GM19099 (cell line): ENCODE measurements around the gene TRPM2.

Experiments used
- POLR2A ChIP-seq: IDR thresholded peaks from 3 replicates; pipeline ENCODE4 v1.6.1; 2011; ENCODE audit warnings: low read depth; ENCODE audit not compliant: insufficient read length; ENCODE audit errors: extremely low read depth

TRPM2 gene

DNA sequence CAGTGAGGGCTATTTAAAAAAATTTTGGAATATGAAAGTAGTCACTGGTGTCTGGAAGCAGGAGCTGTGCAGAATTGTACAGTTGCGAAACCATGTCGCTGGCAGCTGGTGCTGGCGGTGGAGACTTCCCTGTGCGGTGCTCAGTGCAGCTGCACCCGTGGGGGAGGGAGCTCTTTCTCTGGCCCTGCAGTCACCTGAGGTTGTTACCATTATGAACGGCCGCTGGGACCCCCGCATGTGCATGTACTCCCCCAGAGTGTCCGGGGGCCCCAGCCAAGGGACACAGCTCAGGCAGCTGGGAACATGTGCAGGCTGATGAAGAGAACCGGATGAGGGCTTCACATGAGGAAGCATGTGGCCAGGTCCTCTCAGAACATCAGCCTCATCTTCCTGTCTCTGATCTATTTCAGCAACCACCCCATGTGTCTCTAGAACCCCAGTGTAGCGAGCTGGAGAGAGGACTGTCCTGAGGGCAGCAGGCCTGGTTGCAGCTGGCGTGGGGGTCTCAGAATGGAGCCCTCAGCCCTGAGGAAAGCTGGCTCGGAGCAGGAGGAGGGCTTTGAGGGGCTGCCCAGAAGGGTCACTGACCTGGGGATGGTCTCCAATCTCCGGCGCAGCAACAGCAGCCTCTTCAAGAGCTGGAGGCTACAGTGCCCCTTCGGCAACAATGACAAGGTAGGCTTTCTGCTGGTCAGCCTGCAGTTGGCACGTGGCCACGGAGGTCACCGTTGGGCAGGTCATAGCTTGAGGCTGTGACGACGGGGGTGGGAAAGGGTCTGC lies at the start of gene TRPM2:
TRPM2 (plus strand) TSS at position 431 of the 780 bp plus-strand sequence; CDS start at position 511, 80 bp downstream.
- TF ChIP-seq POLR2A: peak; percentile 68

DNA sequence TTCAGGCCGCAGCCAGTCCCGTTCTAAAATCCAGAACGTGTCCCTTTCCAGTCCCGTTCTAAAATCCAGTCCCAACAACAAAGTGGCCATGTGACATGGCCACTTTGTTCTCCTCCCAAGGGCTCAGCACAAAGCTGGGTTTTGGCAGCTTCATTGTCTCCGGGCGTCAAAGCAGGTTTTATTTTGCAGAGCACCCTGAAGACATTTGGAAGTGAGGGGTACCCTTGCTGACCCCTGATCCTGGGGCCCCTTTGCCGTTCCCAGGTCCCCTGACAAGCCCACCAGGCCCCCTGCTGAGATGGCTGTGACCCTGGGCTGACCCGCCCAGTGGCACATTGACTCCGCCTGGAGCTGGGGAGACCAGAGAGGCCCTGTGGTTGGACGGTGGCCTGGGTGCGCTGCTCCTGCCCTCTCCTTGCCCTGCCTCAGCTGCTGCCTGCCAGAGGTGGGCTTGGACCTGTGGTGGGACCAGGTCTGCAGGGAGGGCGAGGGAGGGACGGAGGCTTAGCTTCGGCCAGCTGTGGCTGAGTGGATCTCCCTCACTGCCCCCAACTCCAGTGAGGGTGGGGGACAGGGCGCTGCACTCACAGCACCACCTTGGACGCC lies 49.3 kb upstream of the TRPM2 start:
- no peak for TF ChIP-seq POLR2A

DNA sequence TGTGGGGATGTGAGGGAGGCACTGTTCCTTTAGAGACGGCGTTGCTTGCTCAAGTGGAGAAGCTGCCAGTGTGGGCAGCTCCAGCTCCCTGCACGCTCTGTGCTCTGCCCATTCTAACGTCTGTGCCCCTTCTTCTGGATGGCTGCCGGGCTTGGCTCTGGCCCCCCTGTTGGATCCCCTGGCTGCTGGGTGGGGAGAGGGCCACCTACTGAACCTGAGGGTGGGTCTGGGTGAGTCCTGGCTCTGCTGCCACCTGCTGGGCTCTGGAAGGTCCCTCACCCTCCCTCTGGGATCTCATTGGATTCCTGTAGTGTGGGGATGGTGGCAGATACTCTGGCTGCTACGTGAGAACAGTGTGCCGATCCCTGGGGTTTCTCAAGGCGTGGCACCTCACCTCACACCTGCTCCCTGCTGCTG lies 48.5 kb upstream of the TRPM2 start:
- TF ChIP-seq POLR2A: no peak

DNA sequence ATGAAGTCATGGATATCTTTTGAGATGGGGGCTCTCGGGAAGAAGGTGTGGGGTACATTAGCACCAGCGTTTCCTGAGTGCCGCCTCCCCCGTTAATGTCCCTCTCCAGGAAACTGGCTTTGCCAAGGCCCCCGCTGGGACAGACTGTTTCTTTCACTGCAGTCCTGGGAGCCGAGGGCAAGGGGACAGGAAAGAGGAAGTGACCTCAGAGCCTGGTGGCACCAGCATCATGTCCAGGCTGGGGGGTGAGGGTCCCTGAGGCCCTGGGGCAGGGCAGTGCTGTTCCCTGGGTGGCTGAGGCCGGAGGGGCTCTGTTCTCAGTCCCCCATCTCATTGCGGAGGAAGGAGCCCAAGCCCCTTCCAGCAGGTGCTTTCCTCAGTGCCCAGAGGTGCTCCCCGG lies 47.7 kb upstream of the TRPM2 start:
- TF ChIP-seq POLR2A: no peak

DNA sequence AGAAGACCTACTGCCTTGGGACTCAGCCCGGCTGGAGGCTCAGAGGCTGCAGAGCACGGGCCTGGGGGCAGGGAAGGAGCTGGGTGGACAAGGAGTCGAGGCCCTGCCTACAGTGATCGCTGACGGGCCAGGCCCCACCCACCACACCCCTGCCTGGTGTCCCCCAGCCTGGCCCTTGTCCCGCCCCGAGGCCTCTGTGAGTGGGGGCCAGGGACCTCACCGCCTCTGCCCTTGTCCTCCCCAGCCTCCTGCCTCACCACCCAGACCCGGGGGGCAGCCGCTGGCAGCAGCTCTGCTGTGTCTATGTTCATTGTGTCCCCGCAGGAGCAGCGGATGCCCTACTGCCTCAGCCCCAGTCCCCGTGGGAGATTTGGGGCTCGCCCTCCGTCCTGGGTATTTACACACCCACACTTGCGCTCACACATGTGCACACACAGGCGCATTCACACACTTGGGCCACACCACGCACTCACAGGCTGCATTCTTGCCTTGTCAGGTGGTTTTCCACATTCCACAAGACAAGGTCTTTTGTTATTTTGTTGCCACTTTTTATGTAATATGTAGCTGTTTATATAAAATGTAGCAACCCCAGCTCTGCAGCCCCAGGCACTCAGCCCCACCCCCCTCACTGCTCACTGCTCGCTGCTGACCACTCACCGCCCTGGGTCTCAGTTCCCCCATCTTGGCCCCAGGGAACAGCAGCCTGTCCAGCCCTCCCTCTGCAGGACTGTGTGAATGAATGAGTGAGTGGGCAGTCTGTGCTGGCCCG lies 46.3 kb upstream of the TRPM2 start:
- TF ChIP-seq POLR2A: no peak

DNA sequence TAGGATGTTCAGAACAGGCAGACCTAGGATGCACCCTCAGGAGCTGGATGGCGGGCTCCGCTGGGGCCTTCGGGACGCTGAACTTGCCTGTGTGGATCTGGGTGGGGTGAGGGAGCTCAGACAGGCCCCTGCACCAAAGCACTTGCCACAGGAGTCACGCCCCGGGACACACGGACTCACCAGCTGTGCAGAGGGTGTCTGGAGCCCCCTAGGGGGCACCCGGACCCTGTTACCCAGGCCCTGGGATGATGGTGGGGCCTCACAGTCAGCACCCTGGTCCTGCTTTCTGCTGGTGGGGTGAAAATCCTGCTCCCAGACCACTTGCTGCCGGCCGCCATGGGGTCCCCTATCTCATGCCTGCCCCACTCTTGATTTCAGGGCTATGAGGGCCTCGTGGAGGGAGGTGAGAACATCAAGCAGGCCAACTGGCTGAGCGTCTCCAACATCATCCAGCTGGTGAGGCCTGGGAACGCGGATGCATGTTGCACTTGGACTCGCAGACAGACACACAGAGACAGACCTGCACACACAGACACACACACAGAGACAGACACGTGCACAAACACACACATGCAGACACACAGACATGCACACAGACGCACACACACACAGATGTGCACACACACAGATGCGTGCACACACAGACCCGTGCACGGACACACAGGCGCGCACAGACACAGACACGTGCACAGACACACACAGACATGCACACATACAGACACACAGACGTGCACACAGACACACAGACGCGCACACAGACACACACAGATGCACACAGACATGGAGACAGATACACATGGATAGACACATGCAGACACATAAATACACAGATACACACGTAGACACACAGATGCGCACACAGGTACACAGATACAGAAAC lies 42.6 kb upstream of the TRPM2 start:
- TF ChIP-seq POLR2A: no peak

DNA sequence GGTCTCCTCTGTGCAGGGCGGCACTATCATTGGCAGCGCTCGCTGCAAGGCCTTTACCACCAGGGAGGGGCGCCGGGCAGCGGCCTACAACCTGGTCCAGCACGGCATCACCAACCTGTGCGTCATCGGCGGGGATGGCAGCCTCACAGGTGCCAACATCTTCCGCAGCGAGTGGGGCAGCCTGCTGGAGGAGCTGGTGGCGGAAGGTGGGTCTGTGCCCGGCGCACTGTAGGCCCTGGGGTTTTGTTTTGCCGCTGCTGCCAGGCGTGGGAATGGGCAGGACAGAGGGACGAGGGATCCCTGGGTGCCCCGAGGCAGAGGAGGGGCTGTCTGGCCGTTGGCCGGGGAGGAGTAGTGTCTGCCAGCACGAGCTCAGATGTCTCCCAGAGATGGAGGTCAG lies 41.3 kb upstream of the TRPM2 start:
- no peak for TF ChIP-seq POLR2A

DNA sequence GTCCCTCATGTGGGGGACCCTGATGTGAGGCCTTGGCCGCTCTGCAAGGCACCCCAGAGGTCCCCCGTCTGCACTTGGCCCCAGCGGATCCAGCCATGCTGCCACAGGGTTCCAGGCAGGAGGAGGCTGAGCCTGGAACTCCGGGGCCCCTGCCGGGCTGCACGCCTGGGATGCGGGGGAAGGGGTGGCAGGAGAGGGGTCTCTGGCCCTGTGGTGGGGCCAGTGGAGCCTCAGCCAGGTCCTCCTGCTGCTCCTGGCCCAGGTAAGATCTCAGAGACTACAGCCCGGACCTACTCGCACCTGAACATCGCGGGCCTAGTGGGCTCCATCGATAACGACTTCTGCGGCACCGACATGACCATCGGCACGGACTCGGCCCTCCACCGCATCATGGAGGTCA lies 40.7 kb upstream of the TRPM2 start:
- TF ChIP-seq POLR2A: no peak

DNA sequence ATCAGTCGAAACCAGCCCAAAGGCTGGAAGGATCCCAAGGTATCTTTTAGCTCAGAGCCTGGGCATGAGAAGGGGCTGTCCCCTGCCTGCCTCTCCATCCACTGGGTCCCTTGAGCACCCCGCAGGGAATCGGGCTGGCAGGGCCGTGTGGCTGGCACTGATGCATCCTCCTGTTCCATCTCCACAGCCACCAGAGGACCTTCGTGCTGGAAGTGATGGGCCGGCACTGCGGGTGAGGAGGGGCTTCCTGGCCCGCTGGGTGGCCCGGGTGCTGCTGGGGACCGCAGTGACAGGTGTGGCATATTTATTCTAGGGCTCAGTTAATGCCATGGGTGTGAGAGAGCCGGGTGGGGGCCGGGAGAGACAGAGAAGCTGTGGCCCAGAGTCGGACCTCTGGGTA lies 40.0 kb upstream of the TRPM2 start:
- no peak for TF ChIP-seq POLR2A

DNA sequence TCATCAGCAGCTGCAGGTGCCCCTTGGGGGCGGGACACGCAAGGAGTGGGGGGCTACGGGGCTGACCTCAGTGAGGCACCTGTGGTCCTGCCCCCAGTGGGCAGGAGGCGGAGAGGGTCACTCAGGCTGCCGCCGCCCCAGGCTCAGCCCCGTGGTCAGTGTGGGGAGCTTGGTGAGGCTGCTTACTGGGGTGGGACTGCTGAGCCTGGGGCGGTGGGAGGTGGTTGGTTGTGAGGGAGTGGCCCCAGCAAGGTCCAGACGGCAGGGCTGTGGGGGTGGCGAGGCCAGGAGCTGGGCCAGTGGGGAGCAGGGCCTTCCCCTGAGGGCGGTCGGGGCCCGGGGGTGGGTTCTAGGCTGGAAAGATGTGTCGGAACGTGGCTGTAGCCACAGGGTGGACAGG lies 39.3 kb upstream of the TRPM2 start:
- no peak for TF ChIP-seq POLR2A

DNA sequence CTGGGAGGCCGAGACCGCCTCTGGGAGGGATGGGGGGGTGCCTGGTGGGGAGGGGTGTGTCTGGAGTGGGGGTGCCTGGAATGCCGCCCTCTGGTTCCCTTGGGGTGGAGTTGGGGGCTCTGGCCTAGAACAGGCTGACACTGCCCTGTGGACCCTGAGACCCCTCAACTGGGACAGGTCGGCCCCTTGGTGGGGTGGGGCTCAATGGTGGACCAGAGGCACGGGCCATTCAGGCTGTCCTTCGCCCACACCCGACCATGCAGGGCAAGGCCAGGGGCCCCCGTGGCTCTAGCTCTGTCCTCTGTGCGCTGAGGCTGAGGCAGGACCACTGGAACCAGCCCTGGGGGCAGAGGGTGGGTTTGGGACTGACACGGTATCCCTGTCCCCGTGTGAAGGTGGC lies 38.9 kb upstream of the TRPM2 start:
- no peak for TF ChIP-seq POLR2A

DNA sequence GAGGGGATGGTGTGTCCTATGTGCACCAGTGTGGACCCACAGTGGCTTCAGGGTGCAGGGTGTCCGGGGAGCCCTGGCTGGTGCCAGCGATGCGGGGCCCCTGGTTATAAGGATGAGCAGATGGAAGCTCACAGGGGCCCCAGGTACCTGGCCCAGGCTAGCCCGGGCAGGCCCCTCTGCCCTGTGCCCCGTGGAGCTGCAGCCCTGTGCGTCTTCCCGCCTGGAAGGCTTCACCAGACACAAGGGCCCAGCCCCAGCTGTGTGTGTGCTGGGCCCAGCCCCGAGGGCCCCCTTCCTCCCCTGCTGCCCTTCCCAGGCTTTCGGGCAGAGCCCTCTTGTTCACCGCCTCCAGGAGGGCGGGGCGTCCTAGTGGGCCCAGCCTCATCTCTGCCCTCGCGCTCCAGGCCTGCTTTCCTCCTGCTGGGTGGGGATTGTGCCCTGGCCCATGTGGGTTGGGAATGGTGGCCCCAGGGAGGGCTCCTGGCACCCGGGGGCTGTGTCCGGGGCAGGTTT lies 37.7 kb upstream of the TRPM2 start:
- TF ChIP-seq POLR2A: no peak

DNA sequence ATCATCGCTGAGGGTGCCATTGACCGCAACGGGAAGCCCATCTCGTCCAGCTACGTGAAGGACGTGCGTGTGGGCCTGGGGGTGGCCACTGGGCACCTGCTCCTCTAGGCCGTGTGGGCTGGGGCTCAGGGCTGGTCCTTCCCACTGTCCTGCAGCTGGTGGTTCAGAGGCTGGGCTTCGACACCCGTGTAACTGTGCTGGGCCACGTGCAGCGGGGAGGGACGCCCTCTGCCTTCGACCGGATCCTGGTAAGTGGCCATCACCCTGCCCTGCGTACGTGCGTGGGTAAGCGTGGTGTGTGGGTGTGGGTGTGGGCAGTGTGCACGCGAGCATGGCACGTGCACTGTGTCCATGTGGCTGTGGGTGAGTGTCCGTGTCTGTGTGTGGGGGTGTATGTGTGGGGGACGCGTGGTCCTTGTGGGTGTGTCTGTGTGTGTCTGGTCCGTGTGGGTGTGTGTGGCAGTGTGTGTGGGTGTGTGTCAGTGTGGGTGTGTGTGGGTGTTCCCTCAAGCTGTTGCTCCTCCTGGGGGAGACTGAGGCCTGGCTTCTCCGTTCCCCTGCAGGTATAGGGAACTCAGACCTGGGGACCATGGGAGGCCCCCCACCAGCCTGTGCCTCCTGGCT lies 37.0 kb upstream of the TRPM2 start:
- no peak for TF ChIP-seq POLR2A

DNA sequence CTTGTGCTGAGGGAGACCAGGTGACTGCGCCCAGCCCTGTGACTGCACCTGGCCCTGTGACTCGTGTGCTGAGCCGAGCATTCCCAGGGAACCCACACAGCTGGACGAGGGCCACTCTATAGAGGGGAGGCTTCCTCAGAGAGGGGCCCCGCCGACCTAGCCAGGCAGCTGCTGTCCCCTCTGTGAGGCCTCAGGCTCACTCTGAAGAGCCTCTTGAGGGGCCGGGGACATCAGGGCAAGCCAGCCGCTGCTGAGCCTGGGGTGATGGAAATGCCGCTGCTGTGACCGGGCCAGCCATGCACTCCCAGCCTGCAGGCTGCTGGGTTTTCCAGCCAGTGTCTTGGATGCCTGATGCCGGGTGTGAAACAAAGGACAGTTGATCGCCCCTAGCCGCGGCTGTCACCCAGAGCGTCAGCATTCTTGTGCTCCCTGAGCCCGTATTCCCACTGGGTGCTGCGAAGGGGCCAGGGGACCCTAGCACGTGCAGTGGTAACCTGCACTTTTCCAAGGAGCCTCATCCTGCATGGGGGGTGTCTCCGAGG lies 36.1 kb upstream of the TRPM2 start:
- TF ChIP-seq POLR2A: no peak
